HepG2 (cell line): ENCODE results near the gene GRIK2. TPM values are rescaled to one million over a fixed set of nuclear protein-coding genes. Genes with fewer than 3 reads are reported as not detected.

ENCODE experiments used
- ELF4 ChIP-seq: sonication (generic); formaldehyde crosslinking; IDR thresholded peaks from 2 replicates; pipeline ENCODE4 v1.5.0; 2020; ENCODE audit warnings: missing genetic modification reagents, mild to moderate bottlenecking, moderate library complexity, borderline replicate concordance
- EP300 ChIP-seq, 3 experiments: sonication (generic) in 1 of 3; formaldehyde crosslinking in 1 of 3; IDR thresholded peaks; 2 replicates each; pipeline versions ENCODE4 v1.5.1 to v1.6.1; 2011 to 2020; ENCODE audit warnings: low read depth in 2 of 3, low read length in 2 of 3, borderline replicate concordance in 1 of 3, improper control_type of control experiment in 1 of 3, mild to moderate bottlenecking in 1 of 3, missing genetic modification reagents in 1 of 3, moderate library complexity in 1 of 3
- FOXM1 ChIP-seq: sonication (generic); formaldehyde crosslinking; IDR thresholded peaks from 2 replicates; pipeline ENCODE4 v1.5.0; 2020; ENCODE audit warnings: missing genetic modification reagents
- RARA ChIP-seq: IDR thresholded peaks from 2 replicates; pipeline ENCODE4 v1.6.1; 2016; ENCODE audit warnings: missing genetic modification reagents, missing compliant biosample characterization
- SPEN ChIP-seq: sonication (generic); formaldehyde crosslinking; IDR thresholded peaks from 2 replicates; pipeline ENCODE4 v1.5.1; 2020; ENCODE audit warnings: low read depth, mild to moderate bottlenecking, missing genetic modification reagents
- TCF7 ChIP-seq: sonication (generic); IDR thresholded peaks from 2 replicates; pipeline ENCODE4 v1.6.1; 2016; ENCODE audit warnings: antibody characterized with exemption, low read depth
- THYN1 ChIP-seq: sonication (generic); formaldehyde crosslinking; IDR thresholded peaks from 2 replicates; pipeline ENCODE4 v1.8.1; 2023; ENCODE audit warnings: low read depth, mild to moderate bottlenecking, moderate library complexity, missing genetic modification reagents, borderline replicate concordance
- ZNF138 ChIP-seq: sonication (generic); formaldehyde crosslinking; IDR thresholded peaks from 2 replicates; pipeline ENCODE4 v1.5.0; 2020; ENCODE audit warnings: mild to moderate bottlenecking, low read depth, missing genetic modification reagents
- ZNF30 ChIP-seq: sonication (generic); formaldehyde crosslinking; IDR thresholded peaks from 2 replicates; pipeline ENCODE4 v1.5.0; 2020; ENCODE audit warnings: mild to moderate bottlenecking, missing genetic modification reagents
- ZNF350 ChIP-seq: sonication (generic); formaldehyde crosslinking; IDR thresholded peaks from 2 replicates; pipeline ENCODE4 v1.4.0; 2020; ENCODE audit warnings: mild to moderate bottlenecking, low read depth, missing genetic modification reagents, borderline replicate concordance
- ZNF589 ChIP-seq: sonication (generic); formaldehyde crosslinking; conservative IDR thresholded peaks from 2 replicates; pipeline ENCODE4 v1.8.0; 2022; ENCODE audit warnings: mild to moderate bottlenecking, moderate library complexity, missing genetic modification reagents
- ZNF878 ChIP-seq: sonication (generic); formaldehyde crosslinking; IDR thresholded peaks from 2 replicates; pipeline ENCODE4 v1.8.1; 2023; ENCODE audit warnings: mild to moderate bottlenecking, missing genetic modification reagents, moderate library complexity
- polyA plus RNA-seq, 8 experiments: library from polyadenylated mRNA; depleted of rRNA in 3 of 8; stranded (reverse) in 7 of 8; unstranded in 1 of 8; fragments of >200 nt; fragmentation: Illumina TruSeq in 4 of 8; extraction: Trizol in 4 of 8; gene quantifications; 2 replicates each; pipeline versions ENCODE4 v1.2.1 to v1.2.3, GENCODE V29; 2011 to 2016; ENCODE audit warnings: low read depth in 4 of 8, missing spikeins in 1 of 8, mixed read lengths in 1 of 8; ENCODE audit not compliant: insufficient read depth in 1 of 8
- total RNA-seq, 5 experiments: library from RNA; depleted of rRNA; stranded (reverse); fragments of >200 nt; fragmentation: Illumina TruSeq; extraction: Trizol; gene quantifications; 2 replicates each; pipeline ENCODE4 v1.2.3, GENCODE V29; 2016; ENCODE audit warnings: low read depth in 1 of 5
- TF ChIP-seq, protein P1 (sequence below): sonication (generic); formaldehyde crosslinking; IDR thresholded peaks from 2 replicates; pipeline ENCODE4 v1.4.0; 2020; ENCODE audit warnings: missing genetic modification reagents
- TF ChIP-seq, protein P2 (sequence below): sonication (generic); formaldehyde crosslinking; IDR thresholded peaks from 2 replicates; pipeline ENCODE4 v1.4.0; 2020; ENCODE audit warnings: missing genetic modification reagents; ENCODE audit errors: not compliant biosample characterization
- TF ChIP-seq, protein P3 (sequence below): IDR thresholded peaks from 2 replicates; pipeline ENCODE4 v1.6.1; 2016; ENCODE audit warnings: control low read depth
- TF ChIP-seq, protein P4 (sequence below), 2 experiments: IDR thresholded peaks; 2 replicates each; pipeline ENCODE4 v1.6.1; 2011 to 2012; ENCODE audit warnings: low read length in 2 of 2, borderline replicate concordance in 1 of 2, low read depth in 1 of 2, mild to moderate bottlenecking in 1 of 2, moderate library complexity in 1 of 2
- TF ChIP-seq, protein P5 (sequence below): IDR thresholded peaks from 2 replicates; pipeline ENCODE4 v1.6.1; 2012; ENCODE audit warnings: low read depth, low read length, improper control_type of control experiment

The GRIK2 gene
- total and polyA plus RNA-seq, 2 of the 13 experiments (the other 11 are each of a cell fraction or from before 2014, with no cell fraction given) = not detected

DNA sequence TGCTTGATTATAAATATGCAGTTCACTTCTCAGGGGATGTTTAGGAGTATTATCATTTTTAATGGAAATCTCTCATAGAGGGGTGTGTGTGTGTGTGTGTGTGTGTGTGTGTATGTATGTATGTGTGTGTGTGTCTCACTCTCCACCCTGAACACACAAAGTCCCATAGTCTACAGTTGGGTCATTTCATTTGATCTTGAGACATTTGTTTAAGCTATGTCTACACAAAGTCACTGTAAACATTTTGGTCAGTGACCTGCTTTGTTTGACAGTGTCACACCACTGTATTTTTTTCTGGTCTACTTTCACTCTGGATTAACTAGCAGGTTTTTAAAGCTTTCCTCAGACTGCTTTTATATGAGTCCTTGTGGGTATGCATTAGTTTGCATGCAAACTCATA lies 215.2 kb downstream of the GRIK2 start (continued):
- TF ChIP-seq, protein P1, sequence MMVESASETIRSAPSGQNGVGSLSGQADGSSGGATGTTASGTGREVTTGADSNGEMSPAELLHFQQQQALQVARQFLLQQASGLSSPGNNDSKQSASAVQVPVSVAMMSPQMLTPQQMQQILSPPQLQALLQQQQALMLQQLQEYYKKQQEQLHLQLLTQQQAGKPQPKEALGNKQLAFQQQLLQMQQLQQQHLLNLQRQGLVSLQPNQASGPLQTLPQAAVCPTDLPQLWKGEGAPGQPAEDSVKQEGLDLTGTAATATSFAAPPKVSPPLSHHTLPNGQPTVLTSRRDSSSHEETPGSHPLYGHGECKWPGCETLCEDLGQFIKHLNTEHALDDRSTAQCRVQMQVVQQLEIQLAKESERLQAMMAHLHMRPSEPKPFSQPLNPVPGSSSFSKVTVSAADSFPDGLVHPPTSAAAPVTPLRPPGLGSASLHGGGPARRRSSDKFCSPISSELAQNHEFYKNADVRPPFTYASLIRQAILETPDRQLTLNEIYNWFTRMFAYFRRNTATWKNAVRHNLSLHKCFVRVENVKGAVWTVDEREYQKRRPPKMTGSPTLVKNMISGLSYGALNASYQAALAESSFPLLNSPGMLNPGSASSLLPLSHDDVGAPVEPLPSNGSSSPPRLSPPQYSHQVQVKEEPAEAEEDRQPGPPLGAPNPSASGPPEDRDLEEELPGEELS (CRISPR knock-in tag) = 0 out of 2 replicates have a peak, but pooled peaks have one; percentile 20
- peak; percentile 73 for TF ChIP-seq TCF7
- no peak for TF ChIP-seq ZNF589
- TF ChIP-seq FOXM1 (CRISPR knock-in tag) = no peak
- TF ChIP-seq, protein P2, sequence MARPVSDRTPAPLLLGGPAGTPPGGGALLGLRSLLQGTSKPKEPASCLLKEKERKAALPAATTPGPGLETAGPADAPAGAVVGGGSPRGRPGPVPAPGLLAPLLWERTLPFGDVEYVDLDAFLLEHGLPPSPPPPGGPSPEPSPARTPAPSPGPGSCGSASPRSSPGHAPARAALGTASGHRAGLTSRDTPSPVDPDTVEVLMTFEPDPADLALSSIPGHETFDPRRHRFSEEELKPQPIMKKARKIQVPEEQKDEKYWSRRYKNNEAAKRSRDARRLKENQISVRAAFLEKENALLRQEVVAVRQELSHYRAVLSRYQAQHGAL = no peak
- TF ChIP-seq, protein P3, sequence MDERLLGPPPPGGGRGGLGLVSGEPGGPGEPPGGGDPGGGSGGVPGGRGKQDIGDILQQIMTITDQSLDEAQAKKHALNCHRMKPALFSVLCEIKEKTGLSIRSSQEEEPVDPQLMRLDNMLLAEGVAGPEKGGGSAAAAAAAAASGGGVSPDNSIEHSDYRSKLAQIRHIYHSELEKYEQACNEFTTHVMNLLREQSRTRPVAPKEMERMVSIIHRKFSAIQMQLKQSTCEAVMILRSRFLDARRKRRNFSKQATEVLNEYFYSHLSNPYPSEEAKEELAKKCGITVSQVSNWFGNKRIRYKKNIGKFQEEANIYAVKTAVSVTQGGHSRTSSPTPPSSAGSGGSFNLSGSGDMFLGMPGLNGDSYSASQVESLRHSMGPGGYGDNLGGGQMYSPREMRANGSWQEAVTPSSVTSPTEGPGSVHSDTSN (CRISPR knock-in tag) = no peak
- TF ChIP-seq, protein P4, sequence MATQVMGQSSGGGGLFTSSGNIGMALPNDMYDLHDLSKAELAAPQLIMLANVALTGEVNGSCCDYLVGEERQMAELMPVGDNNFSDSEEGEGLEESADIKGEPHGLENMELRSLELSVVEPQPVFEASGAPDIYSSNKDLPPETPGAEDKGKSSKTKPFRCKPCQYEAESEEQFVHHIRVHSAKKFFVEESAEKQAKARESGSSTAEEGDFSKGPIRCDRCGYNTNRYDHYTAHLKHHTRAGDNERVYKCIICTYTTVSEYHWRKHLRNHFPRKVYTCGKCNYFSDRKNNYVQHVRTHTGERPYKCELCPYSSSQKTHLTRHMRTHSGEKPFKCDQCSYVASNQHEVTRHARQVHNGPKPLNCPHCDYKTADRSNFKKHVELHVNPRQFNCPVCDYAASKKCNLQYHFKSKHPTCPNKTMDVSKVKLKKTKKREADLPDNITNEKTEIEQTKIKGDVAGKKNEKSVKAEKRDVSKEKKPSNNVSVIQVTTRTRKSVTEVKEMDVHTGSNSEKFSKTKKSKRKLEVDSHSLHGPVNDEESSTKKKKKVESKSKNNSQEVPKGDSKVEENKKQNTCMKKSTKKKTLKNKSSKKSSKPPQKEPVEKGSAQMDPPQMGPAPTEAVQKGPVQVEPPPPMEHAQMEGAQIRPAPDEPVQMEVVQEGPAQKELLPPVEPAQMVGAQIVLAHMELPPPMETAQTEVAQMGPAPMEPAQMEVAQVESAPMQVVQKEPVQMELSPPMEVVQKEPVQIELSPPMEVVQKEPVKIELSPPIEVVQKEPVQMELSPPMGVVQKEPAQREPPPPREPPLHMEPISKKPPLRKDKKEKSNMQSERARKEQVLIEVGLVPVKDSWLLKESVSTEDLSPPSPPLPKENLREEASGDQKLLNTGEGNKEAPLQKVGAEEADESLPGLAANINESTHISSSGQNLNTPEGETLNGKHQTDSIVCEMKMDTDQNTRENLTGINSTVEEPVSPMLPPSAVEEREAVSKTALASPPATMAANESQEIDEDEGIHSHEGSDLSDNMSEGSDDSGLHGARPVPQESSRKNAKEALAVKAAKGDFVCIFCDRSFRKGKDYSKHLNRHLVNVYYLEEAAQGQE (IDR thresholded peaks at IDR 0.05; ENCODE audit: borderline replicate concordance in 1 of 2, low read depth in 1 of 2, low read length in 2 of 2) = no peak
- peak in 1 of 2 experiments; percentile 39; a peak in 1 of 4 replicates for TF ChIP-seq EP300 (IDR thresholded peaks at IDR 0.05; ENCODE audit: low read depth in 2 of 2, low read length in 2 of 2)
- no peak for TF ChIP-seq EP300 (CRISPR knock-in tag; IDR thresholded peaks at IDR 0.05; ENCODE audit: borderline replicate concordance)
- TF ChIP-seq ZNF350 = no peak
- no peak for TF ChIP-seq ELF4
- TF ChIP-seq THYN1 = no peak
- no peak for TF ChIP-seq SPEN (CRISPR knock-in tag)
- 0 out of 2 replicates have a peak, but pooled peaks have one; percentile 23 for TF ChIP-seq RARA
- no peak for TF ChIP-seq ZNF878
- TF ChIP-seq ZNF138 = no peak
- TF ChIP-seq, protein P5, sequence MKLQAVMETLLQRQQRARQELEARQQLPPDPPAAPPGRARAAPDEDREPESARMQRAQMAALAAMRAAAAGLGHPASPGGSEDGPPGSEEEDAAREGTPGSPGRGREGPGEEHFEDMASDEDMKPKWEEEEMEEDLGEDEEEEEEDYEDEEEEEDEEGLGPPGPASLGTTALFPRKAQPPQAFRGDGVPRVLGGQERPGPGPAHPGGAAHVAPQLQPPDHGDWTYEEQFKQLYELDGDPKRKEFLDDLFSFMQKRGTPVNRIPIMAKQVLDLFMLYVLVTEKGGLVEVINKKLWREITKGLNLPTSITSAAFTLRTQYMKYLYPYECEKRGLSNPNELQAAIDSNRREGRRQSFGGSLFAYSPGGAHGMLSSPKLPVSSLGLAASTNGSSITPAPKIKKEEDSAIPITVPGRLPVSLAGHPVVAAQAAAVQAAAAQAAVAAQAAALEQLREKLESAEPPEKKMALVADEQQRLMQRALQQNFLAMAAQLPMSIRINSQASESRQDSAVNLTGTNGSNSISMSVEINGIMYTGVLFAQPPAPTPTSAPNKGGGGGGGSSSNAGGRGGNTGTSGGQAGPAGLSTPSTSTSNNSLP = peak; percentile 30; the same call in 1 of the 2 replicates
- no peak for TF ChIP-seq ZNF30 (CRISPR knock-in tag)
